Cardiac fibroblast (primary cell): ENCODE measurements around the gene SPSB4.

ENCODE experiments used
- DNase-seq, 2 donors: peaks; one replicate each; pipeline versions ENCODE4 v3.0.0 to v3.0.0-alpha.2; 2010; ENCODE audit warnings: low read depth in 2 of 2
- H3K4me3 ChIP-seq, 2 donors: replicated peaks in 1 of 2; 1 replicate in 1 of 2; 2 replicates in 1 of 2; pipeline ENCODE4 v1.5.1; 2011; ENCODE audit warnings: low read depth in 2 of 2, low read length in 2 of 2, mild to moderate bottlenecking in 2 of 2, moderate library complexity in 1 of 2
- TF ChIP-seq, protein P1 (sequence below): IDR thresholded peaks from one replicate; pipeline ENCODE4 v1.5.1; 2011; ENCODE audit warnings: low read depth, mild to moderate bottlenecking, low read length, inconsistent platforms

Gene SPSB4

DNA sequence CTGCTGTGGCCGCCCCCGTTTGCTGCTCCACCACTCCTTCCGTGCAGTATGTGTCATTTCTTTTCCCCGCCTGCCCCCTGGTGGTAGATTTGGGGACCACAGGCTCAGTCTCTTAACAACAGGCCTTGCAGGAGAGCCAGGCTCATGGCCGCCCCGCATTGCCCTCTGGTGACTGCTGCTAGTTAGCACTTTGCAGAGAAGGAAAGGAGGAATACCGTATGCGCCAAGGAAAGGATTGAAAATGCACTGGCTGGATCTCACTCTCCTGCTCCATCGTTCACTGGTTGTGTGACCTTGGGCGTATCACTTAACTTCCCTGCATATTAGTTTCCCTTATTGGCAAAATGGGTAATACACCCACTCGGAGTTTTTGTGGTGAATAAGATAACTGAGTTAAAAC is 141.2 kb downstream of the SPSB4 start:
- TF ChIP-seq, protein P1, sequence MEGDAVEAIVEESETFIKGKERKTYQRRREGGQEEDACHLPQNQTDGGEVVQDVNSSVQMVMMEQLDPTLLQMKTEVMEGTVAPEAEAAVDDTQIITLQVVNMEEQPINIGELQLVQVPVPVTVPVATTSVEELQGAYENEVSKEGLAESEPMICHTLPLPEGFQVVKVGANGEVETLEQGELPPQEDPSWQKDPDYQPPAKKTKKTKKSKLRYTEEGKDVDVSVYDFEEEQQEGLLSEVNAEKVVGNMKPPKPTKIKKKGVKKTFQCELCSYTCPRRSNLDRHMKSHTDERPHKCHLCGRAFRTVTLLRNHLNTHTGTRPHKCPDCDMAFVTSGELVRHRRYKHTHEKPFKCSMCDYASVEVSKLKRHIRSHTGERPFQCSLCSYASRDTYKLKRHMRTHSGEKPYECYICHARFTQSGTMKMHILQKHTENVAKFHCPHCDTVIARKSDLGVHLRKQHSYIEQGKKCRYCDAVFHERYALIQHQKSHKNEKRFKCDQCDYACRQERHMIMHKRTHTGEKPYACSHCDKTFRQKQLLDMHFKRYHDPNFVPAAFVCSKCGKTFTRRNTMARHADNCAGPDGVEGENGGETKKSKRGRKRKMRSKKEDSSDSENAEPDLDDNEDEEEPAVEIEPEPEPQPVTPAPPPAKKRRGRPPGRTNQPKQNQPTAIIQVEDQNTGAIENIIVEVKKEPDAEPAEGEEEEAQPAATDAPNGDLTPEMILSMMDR: peak; percentile 97
- no peak overlapping the region for H3K4me3 ChIP-seq
- peak; percentile 95 to 96 for DNase-seq

DNA sequence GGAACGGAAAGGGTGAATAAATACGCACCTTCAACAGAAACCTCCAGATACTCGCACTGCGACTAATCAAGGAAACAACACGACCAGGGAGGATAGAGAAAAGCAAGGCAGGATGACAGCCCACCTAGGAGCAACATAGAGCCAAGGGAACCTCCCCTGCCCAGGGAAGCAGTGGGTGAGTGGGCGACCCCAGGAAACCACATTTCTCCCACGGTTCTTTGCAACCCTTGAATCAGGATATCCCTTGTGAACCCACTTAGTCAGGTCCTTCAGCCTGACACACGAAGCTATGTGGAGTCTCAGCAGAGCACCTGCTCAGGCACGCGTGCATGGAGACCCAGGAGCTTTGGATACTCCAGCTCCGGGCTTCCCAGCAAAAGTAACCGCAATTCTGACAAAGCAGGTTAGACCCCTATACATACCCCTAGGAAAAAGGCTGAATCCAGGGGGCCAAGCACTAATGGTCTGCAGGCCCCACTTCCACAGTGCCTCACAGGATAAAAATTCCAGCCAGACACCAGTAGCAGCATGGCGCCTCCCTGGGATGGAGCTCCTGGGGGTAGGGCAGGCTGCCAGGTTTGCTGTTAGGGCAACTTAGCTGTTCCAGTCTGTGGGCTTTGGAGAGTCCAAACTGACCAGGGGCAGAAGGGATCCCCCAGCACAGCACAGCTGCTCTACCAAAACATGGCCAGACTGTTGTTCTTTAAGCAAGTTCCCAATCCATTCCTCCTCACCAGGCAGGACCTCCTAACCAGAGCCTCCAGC is 142.1 kb downstream of the SPSB4 start:
- no peak overlapping the region for H3K4me3 ChIP-seq
- TF ChIP-seq, protein P1: no peak
- DNase-seq: no peak
